ENCODE results near the gene RECQL5.

DNA sequence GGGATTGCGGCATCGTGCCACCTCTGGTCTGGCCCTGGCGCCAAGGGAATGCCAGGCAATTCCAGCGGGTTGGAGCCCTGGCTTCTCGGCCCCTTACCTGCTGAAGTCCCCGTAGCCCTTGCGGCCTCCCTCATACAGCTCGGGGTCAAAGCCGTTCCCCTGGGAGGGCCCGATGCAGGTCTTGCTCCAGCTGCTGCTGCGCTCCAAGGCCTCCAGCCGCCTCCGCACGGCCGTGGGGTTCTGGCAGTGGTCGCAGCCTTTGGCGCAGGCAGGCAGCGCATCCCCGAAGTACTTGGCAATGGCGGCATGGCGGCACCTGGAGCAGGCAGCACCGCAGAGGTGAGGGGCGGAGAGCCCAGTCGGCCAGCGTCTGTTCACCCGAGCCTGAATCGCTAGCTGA, 35.6 kb downstream of the RECQL5 start:
- no peak for TF ChIP-seq TAF1 (IDR thresholded peaks at IDR 0.05; ENCODE audit: low read depth)
- TF ChIP-seq, protein P1, sequence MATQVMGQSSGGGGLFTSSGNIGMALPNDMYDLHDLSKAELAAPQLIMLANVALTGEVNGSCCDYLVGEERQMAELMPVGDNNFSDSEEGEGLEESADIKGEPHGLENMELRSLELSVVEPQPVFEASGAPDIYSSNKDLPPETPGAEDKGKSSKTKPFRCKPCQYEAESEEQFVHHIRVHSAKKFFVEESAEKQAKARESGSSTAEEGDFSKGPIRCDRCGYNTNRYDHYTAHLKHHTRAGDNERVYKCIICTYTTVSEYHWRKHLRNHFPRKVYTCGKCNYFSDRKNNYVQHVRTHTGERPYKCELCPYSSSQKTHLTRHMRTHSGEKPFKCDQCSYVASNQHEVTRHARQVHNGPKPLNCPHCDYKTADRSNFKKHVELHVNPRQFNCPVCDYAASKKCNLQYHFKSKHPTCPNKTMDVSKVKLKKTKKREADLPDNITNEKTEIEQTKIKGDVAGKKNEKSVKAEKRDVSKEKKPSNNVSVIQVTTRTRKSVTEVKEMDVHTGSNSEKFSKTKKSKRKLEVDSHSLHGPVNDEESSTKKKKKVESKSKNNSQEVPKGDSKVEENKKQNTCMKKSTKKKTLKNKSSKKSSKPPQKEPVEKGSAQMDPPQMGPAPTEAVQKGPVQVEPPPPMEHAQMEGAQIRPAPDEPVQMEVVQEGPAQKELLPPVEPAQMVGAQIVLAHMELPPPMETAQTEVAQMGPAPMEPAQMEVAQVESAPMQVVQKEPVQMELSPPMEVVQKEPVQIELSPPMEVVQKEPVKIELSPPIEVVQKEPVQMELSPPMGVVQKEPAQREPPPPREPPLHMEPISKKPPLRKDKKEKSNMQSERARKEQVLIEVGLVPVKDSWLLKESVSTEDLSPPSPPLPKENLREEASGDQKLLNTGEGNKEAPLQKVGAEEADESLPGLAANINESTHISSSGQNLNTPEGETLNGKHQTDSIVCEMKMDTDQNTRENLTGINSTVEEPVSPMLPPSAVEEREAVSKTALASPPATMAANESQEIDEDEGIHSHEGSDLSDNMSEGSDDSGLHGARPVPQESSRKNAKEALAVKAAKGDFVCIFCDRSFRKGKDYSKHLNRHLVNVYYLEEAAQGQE (IDR thresholded peaks at IDR 0.05; ENCODE audit: borderline replicate concordance), result no peak
- TF ChIP-seq EZH2 (IDR thresholded peaks at IDR 0.05; ENCODE audit: borderline replicate concordance, insufficient read depth, low read length, poor library complexity, severe bottlenecking), result no peak
- TF ChIP-seq, protein P2, sequence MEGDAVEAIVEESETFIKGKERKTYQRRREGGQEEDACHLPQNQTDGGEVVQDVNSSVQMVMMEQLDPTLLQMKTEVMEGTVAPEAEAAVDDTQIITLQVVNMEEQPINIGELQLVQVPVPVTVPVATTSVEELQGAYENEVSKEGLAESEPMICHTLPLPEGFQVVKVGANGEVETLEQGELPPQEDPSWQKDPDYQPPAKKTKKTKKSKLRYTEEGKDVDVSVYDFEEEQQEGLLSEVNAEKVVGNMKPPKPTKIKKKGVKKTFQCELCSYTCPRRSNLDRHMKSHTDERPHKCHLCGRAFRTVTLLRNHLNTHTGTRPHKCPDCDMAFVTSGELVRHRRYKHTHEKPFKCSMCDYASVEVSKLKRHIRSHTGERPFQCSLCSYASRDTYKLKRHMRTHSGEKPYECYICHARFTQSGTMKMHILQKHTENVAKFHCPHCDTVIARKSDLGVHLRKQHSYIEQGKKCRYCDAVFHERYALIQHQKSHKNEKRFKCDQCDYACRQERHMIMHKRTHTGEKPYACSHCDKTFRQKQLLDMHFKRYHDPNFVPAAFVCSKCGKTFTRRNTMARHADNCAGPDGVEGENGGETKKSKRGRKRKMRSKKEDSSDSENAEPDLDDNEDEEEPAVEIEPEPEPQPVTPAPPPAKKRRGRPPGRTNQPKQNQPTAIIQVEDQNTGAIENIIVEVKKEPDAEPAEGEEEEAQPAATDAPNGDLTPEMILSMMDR (IDR thresholded peaks at IDR 0.05; ENCODE audit: poor library complexity, severe bottlenecking), result no peak
- TF ChIP-seq EP300 (conservative IDR thresholded peaks at IDR 0.05; ENCODE audit: poor library complexity, severe bottlenecking), result no peak
- no peak for TF ChIP-seq RAD21 (conservative IDR thresholded peaks at IDR 0.05)

All from neural cell (in vitro differentiated cells).